ENCODE measurements around the gene ARV1. TPM values are rescaled to one million over a fixed set of nuclear protein-coding genes. Genes with fewer than 3 reads are reported as not detected.

ARV1 gene
- total RNA-seq, 1 experiment from 2014 or later: 25.9 TPM

GRCh38 chr1:230943048-230943593 lies 35.8 kb upstream of the ARV1 start:
- Histone ChIP-seq H3K4me3 (ENCODE audit: low read depth in 2 of 2, low read length in 2 of 2) (no peak overlapping the region), H3K27me3 (ENCODE audit: control insufficient read depth, insufficient read depth, low read length) (no peaks in the 10 kb centered on the region), H3K4me1 (ENCODE audit: control insufficient read depth, insufficient read depth, low read length) (no peaks in the 10 kb centered on the region), H3K9me3 (ENCODE audit: control insufficient read depth, insufficient read depth, low read depth, low read length) (no peaks in the 10 kb centered on the region), H3K27ac (ENCODE audit: low read length) (no peak overlapping the region), H3K36me3 (ENCODE audit: control insufficient read depth, insufficient read depth, low read length) (no peaks in the 10 kb centered on the region)
- POLR2A ChIA-PET: no interaction called here
- CTCF ChIA-PET: no interaction called here
- ATAC-seq (no peak), DNase-seq (ENCODE audit: low read depth, low spot score) (no peak)
- intact Hi-C loops (cut with micrococcal nuclease; ENCODE audit: unreplicated experiment): no loop called here
- no peak for TF ChIP-seq CTCF (IDR thresholded peaks at IDR 0.05)
- no peak for TF ChIP-seq SIN3A (IDR thresholded peaks at IDR 0.05; ENCODE audit: borderline replicate concordance, insufficient read depth, low read depth, low read length)
- no peak for TF ChIP-seq TCF7L2 (IDR thresholded peaks at IDR 0.05; ENCODE audit: low read depth, low read length)
- TF ChIP-seq REST (IDR thresholded peaks at IDR 0.05; ENCODE audit: insufficient read depth in 1 of 2, low read depth in 2 of 2, low read length in 1 of 2): no peak
- no peak for TF ChIP-seq POLR2AphosphoS5 (IDR thresholded peaks at IDR 0.05; ENCODE audit: low read depth, low read length)
- BruUV-seq (replicated peaks): no TSS peak
- in situ Hi-C loops (cut with HindIII; ENCODE audit: low pct_unique_long_range_greater_than_20kb, low sequenced_read_pairs): no loop called here

GRCh38 chr1:230948301-230948700 lies 30.6 kb upstream of the ARV1 start:
- no peaks in the 10 kb centered on the region for H3K4me1 ChIP-seq (ENCODE audit: control insufficient read depth, insufficient read depth, low read length)
- H3K9me3 ChIP-seq (ENCODE audit: control insufficient read depth, insufficient read depth, low read depth, low read length): no peaks in the 10 kb centered on the region
- ChIA-PET CTCF (no interaction called here), POLR2A (no interaction called here)
- H3K27me3 ChIP-seq (ENCODE audit: control insufficient read depth, insufficient read depth, low read length): no peaks in the 10 kb centered on the region
- no peak overlapping the region for H3K4me3 ChIP-seq (ENCODE audit: low read depth in 2 of 2, low read length in 2 of 2)
- intact Hi-C loops (cut with micrococcal nuclease; ENCODE audit: unreplicated experiment) (no loop called here), in situ Hi-C loops (cut with HindIII; ENCODE audit: low pct_unique_long_range_greater_than_20kb, low sequenced_read_pairs) (no loop called here)
- TF ChIP-seq SIN3A (IDR thresholded peaks at IDR 0.05; ENCODE audit: borderline replicate concordance, insufficient read depth, low read depth, low read length): no peak
- TF ChIP-seq TCF7L2 (IDR thresholded peaks at IDR 0.05; ENCODE audit: low read depth, low read length): no peak
- no peak for TF ChIP-seq CTCF (IDR thresholded peaks at IDR 0.05)
- no peak for TF ChIP-seq REST (IDR thresholded peaks at IDR 0.05; ENCODE audit: insufficient read depth in 1 of 2, low read depth in 2 of 2, low read length in 1 of 2)
- TF ChIP-seq POLR2AphosphoS5 (IDR thresholded peaks at IDR 0.05; ENCODE audit: low read depth, low read length): no peak
- BruUV-seq (replicated peaks): no TSS peak
- DNase-seq (ENCODE audit: low read depth, low spot score) (no peak), ATAC-seq (no peak)
- H3K27ac ChIP-seq (ENCODE audit: low read length): no peak overlapping the region
- H3K36me3 ChIP-seq (ENCODE audit: control insufficient read depth, insufficient read depth, low read length): no peaks in the 10 kb centered on the region; the same call in 1 of the 2 replicates

Data from Panc1 (cell line).